ENCODE measurements around the gene DPH7.

DPH7 gene

DNA sequence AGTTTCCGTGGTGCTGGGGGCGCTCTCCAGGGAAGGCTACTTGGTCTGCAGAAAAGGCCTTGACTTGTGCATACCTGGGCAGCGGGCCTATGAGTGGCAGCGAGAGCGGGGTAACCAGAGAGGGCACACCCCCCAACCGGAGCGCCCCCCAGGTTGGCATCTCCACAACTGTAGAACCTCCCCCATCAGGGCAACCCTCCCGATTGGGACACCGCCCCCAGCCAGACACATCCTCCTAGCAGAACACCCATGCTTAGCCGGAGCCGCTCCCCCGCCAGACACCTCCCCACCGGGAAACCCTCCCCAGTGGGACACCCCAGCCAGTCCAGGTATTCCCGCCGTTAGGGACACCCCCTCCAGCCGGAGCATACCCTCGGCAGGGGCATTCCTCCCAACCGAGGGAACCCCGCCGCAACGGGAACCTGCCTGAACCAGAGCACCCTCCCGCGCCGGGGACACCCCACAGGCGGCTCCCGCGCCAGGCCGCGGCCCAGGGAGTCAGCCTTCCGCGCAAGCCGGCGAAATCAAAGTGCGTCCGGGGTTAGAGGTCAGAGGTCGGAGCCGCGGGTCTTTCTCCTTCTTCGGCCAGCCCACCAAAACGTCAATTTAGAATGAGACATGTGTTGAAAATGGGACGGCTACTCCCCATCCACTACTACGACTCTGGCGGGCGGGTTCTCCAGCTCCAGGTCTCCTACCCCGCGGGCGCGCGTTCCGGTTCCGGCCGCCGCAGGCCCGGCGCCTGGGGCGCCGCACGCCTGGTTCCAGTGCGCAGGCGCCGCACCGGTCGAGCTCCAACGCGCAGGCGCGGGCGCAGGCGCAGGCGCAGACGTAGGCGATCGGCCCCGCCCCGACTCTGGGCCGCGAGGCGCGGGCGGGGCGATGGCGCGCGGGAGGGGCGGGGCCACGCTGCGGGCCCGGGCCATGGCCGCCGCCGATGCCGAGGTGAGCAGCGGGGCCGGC lies 39.7 kb upstream of the DPH7 start, which contains the start of gene EHMT1:
TSS of gene EHMT1 (plus strand) at position 901 of the 963 bp plus-strand sequence. CDS start at position 925, 24 bp downstream.
- Histone ChIP-seq H3K4me3 (peak within 1 kb of the TSS; percentile 86 to 100 (median 92)), H3K27me3 (no peaks in the 10 kb centered on the region), H3K9ac (peak within 1 kb of the TSS; percentile 86 to 98 (median 93)), H3K36me3 (peaks cover 32 to 68% (median 57%) of the 10 kb centered on the region in 11 experiments), H3K4me1 (peaks cover 36 to 61% (median 46%) of the 10 kb centered on the region in 10 experiments), H4K20me1 (peaks cover 42 to 86% (median 67%) of the 10 kb centered on the region in 11 experiments; a peak in 21 of 22 replicates), H3K4me2 (peak within 1 kb of the TSS; percentile 88 to 99 (median 95)), H3K27ac (peak within 1 kb of the TSS; percentile 87 to 97 (median 93)), H3K9me3 (replicated peaks in 1 of 11) (no peaks in the 10 kb centered on the region)
- TF ChIP-seq Cebpa-rat (IDR thresholded peaks at IDR 0.05) = no peak

DNA sequence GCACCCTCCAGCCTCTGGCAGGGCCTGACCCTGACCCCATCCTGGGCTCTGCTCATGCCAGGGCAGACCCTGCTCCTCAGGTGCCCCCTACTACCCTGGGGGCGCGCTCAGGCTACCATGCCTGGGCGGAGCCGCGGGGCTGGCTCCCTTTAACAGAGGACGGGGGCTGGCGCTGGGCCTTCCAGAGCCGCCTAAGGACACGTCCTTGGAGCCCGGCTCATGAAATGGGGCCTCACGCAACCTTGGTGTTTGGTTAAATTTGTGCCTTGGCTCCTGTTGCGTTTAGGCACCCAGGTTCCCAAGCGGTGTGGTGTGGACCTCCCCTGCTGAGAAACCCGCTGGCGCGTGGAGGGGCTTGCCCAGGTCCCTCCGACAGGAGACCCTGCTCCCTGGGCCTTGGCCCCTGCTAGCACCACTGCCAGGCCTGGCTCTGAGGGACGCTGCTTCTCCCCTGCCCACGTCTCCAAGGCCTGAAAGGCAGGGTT lies 36.7 kb upstream of the DPH7 start:
- Histone ChIP-seq H3K4me3 (no peak overlapping the region), H3K4me2 (no peak overlapping the region), H3K9me3 (replicated peaks in 1 of 11) (no peaks in the 10 kb centered on the region), H3K36me3 (peaks cover 32 to 58% (median 43%) of the 10 kb centered on the region in 11 experiments), H3K9ac (peak overlapping the region in 9 of 11 experiments; percentile 14 to 98 (median 28); a peak in 9 of 22 replicates), H3K27me3 (no peaks in the 10 kb centered on the region), H4K20me1 (peaks cover 28 to 83% (median 63%) of the 10 kb centered on the region in 11 experiments; a peak in 21 of 22 replicates), H3K27ac (peak overlapping the region in 1 of 11 experiments; percentile 3; a peak in 1 of 22 replicates), H3K4me1 (peaks cover 34 to 67% (median 48%) of the 10 kb centered on the region in 10 experiments)
- no peak for TF ChIP-seq Cebpa-rat (IDR thresholded peaks at IDR 0.05)

DNA sequence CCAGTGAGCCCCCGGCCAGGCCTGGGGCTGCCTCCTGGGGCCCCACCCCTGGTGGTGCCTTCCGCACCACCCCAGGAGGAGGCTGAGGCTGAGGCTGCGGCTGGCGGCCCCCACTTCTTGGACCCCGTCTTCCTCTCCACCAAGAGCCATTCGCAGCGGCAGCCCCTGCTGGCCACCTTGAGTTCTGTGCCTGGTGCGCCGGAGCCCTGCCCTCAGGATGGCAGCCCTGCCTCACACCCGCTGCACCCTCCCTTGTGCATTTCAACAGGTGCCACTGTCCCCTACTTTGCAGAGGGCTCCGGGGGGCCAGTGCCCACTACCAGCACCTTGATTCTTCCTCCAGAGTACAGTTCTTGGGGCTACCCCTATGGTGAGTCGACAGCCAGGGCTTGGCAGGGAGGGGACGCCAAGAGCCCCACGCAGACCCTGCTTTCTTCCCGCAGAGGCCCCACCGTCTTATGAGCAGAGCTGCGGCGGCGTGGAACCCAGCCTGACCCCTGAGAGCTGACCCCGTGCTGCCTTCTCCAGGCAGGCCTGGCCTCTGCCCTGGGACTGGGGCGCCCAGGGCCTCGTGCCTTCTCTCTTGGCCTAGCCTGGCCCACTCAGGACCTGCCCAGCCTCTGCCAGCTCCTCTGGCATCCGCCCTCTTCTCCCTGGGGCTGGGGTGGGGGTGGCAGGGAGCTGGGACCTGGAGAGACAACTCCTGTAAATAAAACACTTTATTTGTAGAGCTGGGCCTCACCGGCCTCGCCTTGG lies 36.1 kb upstream of the DPH7 start:
- Histone ChIP-seq H3K4me1 (peaks cover 28 to 67% (median 42%) of the 10 kb centered on the region in 10 experiments), H3K4me3 (no peak overlapping the region), H3K27me3 (no peaks in the 10 kb centered on the region), H4K20me1 (peaks cover 22 to 78% (median 57%) of the 10 kb centered on the region in 11 experiments; a peak in 20 of 22 replicates), H3K27ac (peak overlapping the region in 1 of 11 experiments; percentile 3; a peak in 2 of 22 replicates), H3K9ac (peak overlapping the region in 8 of 11 experiments; percentile 14 to 92 (median 28); a peak in 8 of 22 replicates), H3K36me3 (peaks cover 32 to 58% (median 43%) of the 10 kb centered on the region in 11 experiments), H3K9me3 (replicated peaks in 1 of 11) (no peaks in the 10 kb centered on the region), H3K4me2 (no peak overlapping the region)
- no peak for TF ChIP-seq Cebpa-rat (IDR thresholded peaks at IDR 0.05)

DNA sequence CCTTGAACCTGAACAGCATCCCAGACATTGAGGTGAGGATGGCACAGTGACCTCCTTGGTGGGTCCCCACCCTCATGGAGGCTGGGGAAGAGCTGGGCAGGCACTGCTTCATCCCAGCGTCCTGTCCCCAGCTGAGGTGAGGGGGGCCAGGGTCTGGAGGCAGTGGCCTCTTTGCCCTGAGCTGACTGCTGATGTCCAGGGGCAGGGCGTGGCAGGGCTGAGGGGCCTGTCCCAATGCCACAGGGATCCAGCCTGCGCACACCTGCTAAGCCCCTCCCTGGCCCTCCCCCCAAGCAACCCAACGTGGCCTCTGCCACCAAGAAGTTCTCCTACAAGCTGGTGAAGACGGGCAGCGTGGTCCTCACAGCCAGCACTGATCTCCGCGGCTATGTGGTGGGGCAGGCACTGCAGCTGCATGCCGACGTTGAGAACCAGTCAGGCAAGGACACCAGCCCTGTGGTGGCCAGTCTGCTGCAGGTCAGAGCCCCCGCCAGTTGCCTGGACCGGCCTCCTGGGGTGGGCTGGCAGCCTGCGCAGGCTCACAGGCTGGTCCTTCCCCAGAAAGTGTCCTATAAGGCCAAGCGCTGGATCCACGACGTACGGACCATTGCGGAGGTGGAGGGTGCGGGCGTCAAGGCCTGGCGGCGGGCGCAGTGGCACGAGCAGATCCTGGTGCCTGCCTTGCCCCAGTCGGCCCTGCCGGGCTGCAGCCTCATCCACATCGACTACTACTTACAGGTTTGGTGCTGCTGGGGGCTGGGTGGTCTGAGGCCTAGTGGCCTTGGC lies 35.2 kb upstream of the DPH7 start:
- Histone ChIP-seq H3K27me3 (no peaks in the 10 kb centered on the region), H3K4me3 (no peak overlapping the region), H3K27ac (no peak overlapping the region; a peak in 1 of 22 replicates), H3K9me3 (replicated peaks in 1 of 11) (no peaks in the 10 kb centered on the region), H3K9ac (peak overlapping the region in 4 of 11 experiments; percentile 23 to 56 (median 28); a peak in 3 of 22 replicates), H4K20me1 (peaks cover 20 to 80% (median 57%) of the 10 kb centered on the region in 11 experiments; a peak in 20 of 22 replicates), H3K4me1 (peaks cover 27 to 75% (median 45%) of the 10 kb centered on the region in 10 experiments), H3K36me3 (peaks cover 32 to 65% (median 48%) of the 10 kb centered on the region in 11 experiments), H3K4me2 (peak overlapping the region in 2 of 11 experiments; percentile 84 to 89; a peak in 2 of 22 replicates)
- TF ChIP-seq Cebpa-rat (IDR thresholded peaks at IDR 0.05) = no peak

DNA sequence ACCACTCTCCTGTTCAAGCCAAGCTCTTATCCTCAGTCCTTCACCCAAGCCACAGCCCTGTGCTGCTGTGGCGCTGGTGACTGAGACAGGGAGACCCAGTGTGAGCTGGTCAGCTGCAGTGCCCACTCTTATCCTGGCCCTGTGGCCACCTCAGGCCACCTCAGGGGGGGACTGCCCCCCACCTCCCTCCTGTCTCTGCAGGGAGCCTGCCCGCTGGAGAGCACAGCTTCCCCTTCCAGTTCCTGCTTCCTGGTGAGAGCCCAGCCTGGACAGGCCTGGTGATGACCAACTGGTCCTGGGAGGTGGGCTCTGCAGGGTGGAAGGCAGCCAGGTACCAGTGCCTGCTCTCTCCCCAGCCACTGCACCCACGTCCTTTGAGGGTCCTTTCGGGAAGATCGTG lies 34.5 kb upstream of the DPH7 start:
- Histone ChIP-seq H3K27me3 (no peaks in the 10 kb centered on the region), H3K36me3 (peaks cover 32 to 68% (median 48%) of the 10 kb centered on the region in 11 experiments), H4K20me1 (peaks cover 27 to 86% (median 59%) of the 10 kb centered on the region in 11 experiments; a peak in 21 of 22 replicates), H3K27ac (peak overlapping the region in 6 of 11 experiments; percentile 8 to 66 (median 44); a peak in 8 of 22 replicates), H3K4me3 (no peak overlapping the region), H3K9ac (peak overlapping the region in 6 of 11 experiments; percentile 28 to 64 (median 57); a peak in 9 of 22 replicates), H3K4me1 (peaks cover 30 to 82% (median 52%) of the 10 kb centered on the region in 10 experiments), H3K9me3 (replicated peaks in 1 of 11) (no peaks in the 10 kb centered on the region), H3K4me2 (peak overlapping the region in 4 of 11 experiments; percentile 76 to 89 (median 85); a peak in 7 of 22 replicates)
- no peak for TF ChIP-seq Cebpa-rat (IDR thresholded peaks at IDR 0.05)

DNA sequence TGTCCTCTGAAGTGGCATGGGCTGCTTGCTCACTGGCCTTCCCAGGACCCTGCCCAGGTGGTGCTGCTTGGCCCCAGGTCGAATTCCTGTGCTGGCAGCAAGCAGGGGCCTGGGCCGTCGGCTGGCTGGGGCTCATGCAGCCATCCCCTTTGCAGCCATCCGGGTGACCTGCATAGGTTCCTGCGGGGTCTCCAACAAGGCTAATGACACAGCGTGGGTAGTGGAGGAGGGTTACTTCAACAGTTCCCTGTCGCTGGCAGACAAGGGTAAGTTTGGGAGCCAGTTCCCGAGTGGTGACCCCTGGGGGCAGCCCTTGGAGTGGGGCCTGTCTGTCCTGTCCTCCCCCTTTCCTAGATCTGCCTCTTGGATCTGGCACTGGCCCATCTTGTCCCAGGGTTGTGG lies 34.0 kb upstream of the DPH7 start:
- peak overlapping the region in 8 of 11 experiments; percentile 8 to 66 (median 44); a peak in 11 of 22 replicates for H3K27ac ChIP-seq
- no peak for TF ChIP-seq Cebpa-rat (IDR thresholded peaks at IDR 0.05)
- no peaks in the 10 kb centered on the region for H3K9me3 ChIP-seq (replicated peaks in 1 of 11)
- no peak overlapping the region for H3K4me3 ChIP-seq
- peak overlapping the region in 8 of 11 experiments; percentile 69 to 89 (median 75); a peak in 11 of 22 replicates for H3K4me2 ChIP-seq
- H4K20me1 ChIP-seq = peaks cover 32 to 91% (median 64%) of the 10 kb centered on the region in 11 experiments; a peak in 21 of 22 replicates
- peaks cover 33 to 86% (median 54%) of the 10 kb centered on the region in 10 experiments for H3K4me1 ChIP-seq
- peak overlapping the region in 8 of 11 experiments; percentile 28 to 64 (median 53); a peak in 11 of 22 replicates for H3K9ac ChIP-seq
- peaks cover 32 to 68% (median 48%) of the 10 kb centered on the region in 11 experiments for H3K36me3 ChIP-seq
- no peaks in the 10 kb centered on the region for H3K27me3 ChIP-seq
